Thoracic aorta (tissue), 2 donors: ENCODE results near the gene TAF11L6. TPM values are rescaled to one million over a fixed set of nuclear protein-coding genes. Genes with fewer than 3 reads are reported as not detected.

Experiments
- total RNA-seq, 2 donors: library from RNA; depleted of rRNA; stranded (reverse); fragments of >200 nt; gene quantifications; one replicate each; pipeline versions ENCODE4 v1.1.0 to v1.2.3, GENCODE V29; 2016

The TAF11L6 gene
- total RNA-seq, 2 donors from 2014 or later: not detected

Other genes with a start within 250 kb of the TAF11L6 start
- gene TAF11L2, start 30.4 kb upstream of the TAF11L6 start, total RNA-seq: not detected
- not detected for gene TAF11L3, start 10.3 kb upstream of the TAF11L6 start, total RNA-seq
- not detected for gene TAF11L4, start 6.9 kb upstream of the TAF11L6 start, total RNA-seq
- gene TAF11L5, start 3.4 kb upstream of the TAF11L6 start, total RNA-seq: not detected
- not detected for gene TAF11L7, start 57.1 kb downstream of the TAF11L6 start, total RNA-seq
- not detected for gene TAF11L8, start 62.3 kb downstream of the TAF11L6 start, total RNA-seq
- not detected for gene TAF11L9, start 65.7 kb downstream of the TAF11L6 start, total RNA-seq
- not detected for gene TAF11L10, start 69.2 kb downstream of the TAF11L6 start, total RNA-seq
- not detected for gene TAF11L11, start 75.5 kb downstream of the TAF11L6 start, total RNA-seq
- not detected for gene TAF11L12, start 81.7 kb downstream of the TAF11L6 start, total RNA-seq
- not detected for gene TAF11L13, start 103.4 kb downstream of the TAF11L6 start, total RNA-seq
- gene TAF11L14, start 105.8 kb downstream of the TAF11L6 start, total RNA-seq: not detected